NCI-H748 (cell line): Measurements from ENCODE around the gene RNF213.
"Not testable (repeated sequence)": the region's sequence is repeated elsewhere in the genome, so short reads cannot be mapped to it uniquely, and the experiment has no call there.

Experiments used
- DNase-seq: peaks from one replicate; lab custom pipeline; 2025; ENCODE audit not compliant: unreplicated experiment; lab: John Stamatoyannopoulos, UW

The RNF213 gene

DNA sequence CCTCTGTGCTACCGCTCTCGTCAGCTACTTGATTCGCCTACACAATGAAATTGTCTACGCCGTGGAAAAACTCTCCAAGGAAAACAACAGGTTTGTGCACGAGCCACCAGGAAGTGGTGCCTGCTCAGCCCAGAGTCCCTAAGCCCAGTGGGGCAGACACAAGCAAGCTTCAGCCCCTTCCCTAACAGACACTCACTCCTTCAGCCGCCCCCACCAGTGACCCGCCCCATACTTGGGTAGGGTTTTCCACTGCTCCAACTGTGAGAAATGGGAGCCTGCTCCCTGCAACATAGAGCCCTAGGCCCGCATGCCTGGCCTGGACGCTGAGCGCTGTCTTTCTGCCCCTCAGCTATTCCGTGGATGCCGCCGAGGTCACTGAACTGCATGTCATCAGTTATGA lies 125.7 kb downstream of the RNF213 start:
- DNase-seq, result no peak

DNA sequence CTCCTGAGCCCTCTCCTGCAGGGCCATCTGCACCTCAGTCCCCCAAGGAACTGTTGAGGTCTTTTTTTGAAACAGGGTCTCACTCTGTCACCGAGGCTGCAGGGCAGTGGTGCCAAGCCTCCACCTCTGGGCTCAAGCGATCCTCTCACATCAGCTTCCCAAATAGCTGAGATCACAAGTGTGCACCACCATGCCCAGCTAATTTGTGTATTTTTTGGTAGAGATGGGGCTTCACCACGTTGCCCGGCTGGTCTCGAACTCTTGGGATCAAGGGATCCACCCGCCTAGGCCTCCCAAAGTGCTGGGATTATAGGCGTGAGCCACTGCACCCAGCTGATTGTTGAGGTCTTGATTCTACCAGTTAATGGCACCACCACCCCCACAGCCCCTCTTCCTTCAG lies 126.4 kb downstream of the RNF213 start:
- DNase-seq, result no peak

DNA sequence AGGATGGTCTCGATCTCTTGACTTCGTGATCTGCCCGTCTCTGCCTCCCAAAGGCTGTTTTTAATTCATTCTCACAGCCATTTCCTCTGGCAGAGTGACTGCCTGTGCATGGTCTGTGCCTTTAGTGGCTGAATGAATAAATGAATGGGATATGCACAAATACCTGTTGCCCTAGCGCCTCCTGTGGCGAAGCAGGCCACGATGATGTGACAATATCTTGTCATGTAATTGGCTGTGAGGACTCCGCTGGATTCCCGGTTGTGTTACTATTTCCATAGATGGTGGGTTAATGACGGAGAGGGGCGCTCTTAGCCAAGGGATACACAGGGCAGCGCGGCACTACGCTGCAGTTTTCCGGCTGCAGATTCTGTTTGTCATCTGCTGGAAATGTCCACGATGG lies 127.5 kb downstream of the RNF213 start:
- no peak for DNase-seq

DNA sequence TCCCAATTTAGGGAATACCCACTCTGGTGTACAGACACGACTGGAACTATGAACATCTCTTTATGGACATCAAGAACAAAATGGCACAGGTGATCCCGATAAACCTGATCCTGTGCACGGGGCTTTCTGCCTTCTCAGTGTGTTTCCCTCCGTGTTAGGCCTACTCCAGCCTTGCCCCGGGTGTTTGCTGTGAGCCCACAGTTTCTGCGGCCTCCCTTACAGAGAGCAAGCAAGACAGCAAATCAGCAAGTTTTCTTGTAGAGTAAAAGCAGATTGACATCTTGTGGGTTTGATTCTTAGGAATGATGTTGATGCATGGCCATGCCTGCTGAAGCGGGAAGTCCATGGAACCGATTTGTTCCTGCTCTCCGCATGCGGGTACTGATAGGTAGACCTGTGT lies 127.9 kb downstream of the RNF213 start:
- no peak for DNase-seq

DNA sequence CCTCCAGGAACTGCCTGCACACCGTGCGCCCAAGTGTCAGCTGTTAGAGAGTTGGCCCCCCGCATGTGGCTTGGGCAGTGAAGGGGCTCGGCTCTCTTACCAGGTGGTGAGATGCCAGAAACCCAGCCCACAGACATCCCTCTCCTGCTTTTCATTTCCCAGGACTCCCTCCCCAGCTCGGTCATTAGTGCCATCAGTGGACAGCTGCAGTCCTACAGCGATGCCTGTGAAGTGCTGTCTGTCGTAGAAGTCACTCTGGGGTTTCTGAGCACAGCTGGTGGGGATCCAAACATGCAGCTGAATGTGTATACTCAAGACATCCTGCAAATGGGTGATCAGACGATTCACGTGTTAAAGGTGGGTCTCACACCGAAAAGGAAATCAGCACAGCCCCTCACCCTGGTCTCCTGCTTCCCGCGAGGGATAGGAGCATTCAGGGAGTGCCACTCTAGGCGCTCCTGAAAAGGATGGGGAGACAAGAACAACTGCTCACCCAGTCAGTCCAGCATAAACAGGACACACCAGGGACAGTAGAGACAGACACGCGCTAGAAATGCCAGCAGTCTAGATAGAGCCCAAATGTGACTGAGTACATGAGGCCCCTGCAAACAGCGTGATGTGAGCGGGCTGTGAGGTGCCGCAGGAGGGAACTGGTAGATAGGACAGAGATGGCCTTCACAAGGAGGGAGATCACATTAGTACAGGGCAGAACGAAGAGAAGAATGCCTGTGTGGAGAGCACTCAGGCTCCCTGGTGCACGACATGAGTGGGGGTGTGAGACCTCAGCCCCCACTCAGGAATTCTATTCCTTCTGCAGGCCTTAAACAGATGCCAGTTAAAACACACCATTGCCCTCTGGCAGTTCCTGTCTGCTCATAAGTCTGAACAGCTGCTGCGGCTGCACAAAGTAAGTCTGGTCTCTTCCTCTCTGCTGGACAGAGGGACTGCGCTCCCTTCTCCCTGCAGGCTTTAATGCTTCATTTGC lies 128.7 kb downstream of the RNF213 start:
- DNase-seq, result no peak

- DNase-seq, result no peak
These were observed 132.7 kb downstream of the RNF213 start for GRCh38 chr17:80393241-80393890.

GRCh38 chr17:80393961-80394360 lies 133.3 kb downstream of the RNF213 start:
- no peak for DNase-seq

GRCh38 chr17:80394629-80395216 lies 134.1 kb downstream of the RNF213 start:
- no peak for DNase-seq

- DNase-seq, result no peak
These were observed 134.9 kb downstream of the RNF213 start for GRCh38 chr17:80395402-80396151.

DNA sequence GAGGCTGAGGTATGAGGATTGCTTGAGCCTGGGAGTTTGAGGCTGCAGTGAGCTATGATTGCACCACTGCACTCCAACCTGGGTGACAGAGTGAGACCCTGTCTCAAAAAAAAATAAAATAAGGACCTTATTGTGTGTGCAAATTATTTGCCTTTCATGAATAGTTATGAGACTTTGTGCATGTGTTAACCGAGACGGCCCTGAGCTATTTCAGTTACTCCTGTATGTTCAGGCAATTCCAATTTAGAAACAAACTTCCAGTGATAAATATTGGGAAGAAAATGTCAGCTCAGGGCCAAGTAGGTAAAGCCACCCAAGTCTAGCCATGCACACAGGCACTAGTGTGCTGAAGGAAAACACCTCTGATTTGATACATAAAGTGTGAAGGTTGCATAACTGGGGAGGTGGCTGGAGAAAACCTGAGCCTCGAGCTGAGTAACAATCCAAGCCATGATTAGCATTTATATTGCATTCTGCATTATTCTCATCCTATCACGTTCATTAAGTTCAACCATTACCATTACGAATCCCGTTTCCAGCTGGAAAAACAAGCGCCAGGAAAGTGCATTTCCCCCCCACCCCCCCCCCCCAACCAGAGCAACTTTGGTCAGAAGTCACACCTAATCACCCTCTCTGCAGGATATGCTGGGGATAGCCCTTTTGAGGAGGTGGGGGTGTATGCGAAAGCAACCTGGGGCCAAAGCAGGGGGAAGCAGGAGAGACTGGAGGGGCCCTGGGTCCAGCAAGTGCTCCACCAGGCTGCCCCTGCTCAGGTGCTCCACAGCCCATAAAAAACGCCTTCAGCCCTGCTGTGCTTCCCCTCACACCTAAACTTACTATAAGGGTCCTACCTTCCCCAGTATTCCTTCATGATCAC lies 135.7 kb downstream of the RNF213 start:
- DNase-seq, result no peak

GRCh38 chr17:80397034-80397387 lies 136.4 kb downstream of the RNF213 start:
- DNase-seq, result no peak

- DNase-seq, result no peak
These were observed 137.0 kb downstream of the RNF213 start for GRCh38 chr17:80397686-80398085.

DNA sequence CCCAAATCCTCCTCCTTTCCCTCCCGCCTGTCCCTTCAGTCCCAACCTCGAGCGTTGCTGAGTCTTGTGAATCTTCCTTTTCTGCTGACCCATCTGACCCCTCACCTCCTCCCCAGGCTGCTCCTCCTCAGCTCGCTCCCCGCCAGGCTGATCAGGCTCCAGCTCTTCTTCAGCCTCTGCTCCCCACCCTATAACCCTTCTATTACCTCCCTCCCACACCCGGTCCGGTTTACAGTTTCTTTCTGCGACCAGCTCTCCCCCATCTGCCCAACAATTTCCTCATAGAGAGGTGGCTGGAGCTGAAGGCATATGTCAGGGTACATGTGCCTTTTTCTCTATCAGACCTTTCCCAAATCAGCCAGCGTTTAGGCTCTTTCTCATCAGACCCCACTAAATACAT lies 140.4 kb downstream of the RNF213 start:
- not testable (repeated sequence) for DNase-seq

- DNase-seq, result not testable (repeated sequence)
These were observed 141.4 kb downstream of the RNF213 start for GRCh38 chr17:80402102-80402501.

DNA sequence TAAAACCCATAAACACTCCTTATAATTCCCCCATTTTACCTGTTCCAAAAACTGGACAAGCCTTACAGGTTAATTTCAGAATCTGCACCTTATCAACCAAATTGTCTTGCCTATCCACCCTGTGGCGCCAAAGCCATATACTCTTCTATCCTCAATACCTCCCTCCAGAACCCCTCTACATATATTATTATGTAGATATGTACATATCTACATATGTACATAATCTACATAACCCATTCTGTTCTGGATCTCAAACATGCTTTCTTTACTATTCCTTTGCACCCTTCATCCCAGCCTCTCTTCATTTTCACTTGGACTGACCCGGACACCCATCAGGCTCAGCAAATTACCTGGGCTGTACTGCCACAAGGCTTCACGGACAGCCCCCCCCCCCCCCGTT lies 142.3 kb downstream of the RNF213 start:
- DNase-seq, result no peak

DNA sequence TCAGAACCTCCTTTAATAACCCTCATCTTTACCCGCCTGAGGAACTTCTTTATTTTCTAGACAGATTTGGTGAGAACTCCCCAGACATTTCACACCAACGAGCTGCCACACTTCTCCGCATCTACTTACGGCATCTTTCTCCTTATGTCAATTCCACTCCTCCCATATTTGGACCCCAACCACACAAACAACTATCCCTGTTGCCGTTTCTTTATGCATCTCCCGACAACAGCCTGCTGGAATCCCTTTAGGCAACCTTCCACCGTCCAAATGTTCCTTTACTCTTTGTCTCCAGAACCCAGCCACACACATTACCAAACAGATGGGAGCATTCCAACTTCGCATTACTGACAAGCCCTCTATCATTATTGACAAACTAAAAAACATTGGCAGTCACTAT lies 145.5 kb downstream of the RNF213 start:
- DNase-seq, result no peak

- DNase-seq, result not testable (repeated sequence)
These were observed 147.3 kb downstream of the RNF213 start for GRCh38 chr17:80407917-80408316.

GRCh38 chr17:80408872-80409271 lies 148.2 kb downstream of the RNF213 start:
- DNase-seq, result no peak

DNA sequence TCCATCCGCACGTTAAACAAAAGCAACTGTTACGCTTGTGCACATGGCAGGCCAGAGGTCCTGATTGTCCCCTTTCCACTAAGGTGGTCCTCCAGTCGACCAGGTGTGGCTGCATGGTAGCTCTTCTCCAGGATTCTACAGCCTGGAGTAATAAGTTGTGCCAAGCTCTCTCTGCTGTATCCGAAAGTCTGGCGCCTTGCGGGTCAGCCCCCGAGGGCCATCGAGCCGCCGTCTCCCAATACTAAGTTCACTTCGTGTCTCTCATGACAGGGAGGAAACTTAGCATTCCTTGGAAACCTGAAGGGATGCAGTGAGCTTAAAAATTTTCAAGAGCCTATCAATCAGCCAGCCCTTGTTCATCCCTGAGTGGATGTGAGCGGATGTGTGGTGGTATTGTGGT lies 149.0 kb downstream of the RNF213 start:
- DNase-seq, result no peak

- DNase-seq, result not testable (repeated sequence)
These were observed 149.9 kb downstream of the RNF213 start for GRCh38 chr17:80410441-80411087.
